Activated CD4-positive, alpha-beta T cell treated with anti-CD3 and anti-CD28 coated beads, Interleukin-2, amount 50 U/mL, for 48 hours (primary cell): ENCODE data around the gene KLHDC4.
"Not testable (repeated sequence)": the region's sequence is repeated elsewhere in the genome, so short reads cannot be mapped to it uniquely, and the experiment has no call there.

Source experiments
- DNase-seq, 2 experiments: peaks; one replicate each; pipeline ENCODE4 v3.0.0-alpha.2; 2020

The KLHDC4 gene

DNA sequence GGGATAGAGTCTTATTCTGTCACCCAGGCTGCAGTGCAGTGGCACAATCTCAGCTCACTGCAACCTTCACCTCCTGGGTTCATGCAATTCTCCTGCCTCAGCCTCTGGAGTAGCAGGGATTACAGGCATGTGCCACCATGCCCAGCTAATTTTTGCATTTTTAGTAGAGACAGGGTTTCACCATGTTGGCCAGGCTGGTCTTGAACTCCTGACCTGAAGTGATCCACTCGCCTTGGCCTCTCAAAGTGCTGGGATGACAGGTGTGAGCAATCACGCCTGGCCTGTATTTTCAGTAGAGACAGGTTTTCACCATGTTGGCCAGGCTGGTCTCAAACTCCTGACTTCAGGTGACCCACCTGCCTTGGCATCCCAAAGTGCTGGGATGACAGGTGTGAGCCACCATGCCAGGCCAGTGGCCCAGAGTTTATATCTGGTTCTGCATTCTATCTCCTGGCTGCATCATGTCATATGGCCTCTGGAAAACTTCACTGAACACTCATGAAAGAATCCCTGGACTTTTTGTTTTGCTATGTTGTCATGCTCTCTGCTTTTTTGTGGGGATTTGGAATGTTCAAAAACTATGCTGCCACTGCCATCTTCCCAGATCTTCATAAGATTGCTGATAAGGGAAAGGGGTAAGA is 21.8 kb upstream of the KLHDC4 start:
- DNase-seq = not testable (repeated sequence)

DNA sequence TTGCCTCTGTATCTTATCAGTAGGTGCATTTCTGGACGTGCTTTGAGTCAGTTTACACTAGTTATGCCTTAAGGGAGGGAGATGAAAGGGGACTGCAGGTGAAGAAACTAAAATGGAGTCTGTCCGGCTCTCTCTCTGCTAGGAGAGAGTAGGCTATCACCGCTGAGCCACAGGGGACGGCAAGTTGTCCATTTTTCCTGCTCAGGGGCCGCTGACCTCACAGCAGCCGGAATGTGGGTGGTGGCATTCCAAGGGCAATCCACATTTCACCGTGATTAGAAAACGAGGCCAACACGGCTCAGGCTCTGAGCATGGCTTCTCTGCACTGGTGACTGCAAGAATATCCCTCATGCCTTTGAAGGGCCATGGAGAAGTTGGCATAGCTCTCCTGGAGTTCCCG is 19.0 kb upstream of the KLHDC4 start:
- DNase-seq = no peak

DNA sequence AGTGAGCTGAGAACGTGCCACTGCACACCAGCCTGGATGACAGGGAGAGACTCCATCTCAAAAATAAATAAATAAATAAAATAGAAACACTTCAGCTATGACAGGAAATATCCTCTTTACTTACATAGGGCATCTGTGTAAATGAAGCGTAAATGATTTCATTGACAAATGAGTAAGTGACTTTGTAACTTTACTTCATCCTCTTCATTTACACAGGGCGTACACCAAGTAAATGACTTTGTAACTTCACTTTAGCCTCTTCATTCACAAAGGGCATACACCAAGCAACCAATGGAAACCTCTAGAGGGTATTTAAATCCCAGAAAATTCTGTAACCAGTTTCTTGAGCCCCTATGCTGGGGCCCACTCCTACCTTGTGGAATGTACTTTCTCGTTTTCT is 16.2 kb upstream of the KLHDC4 start:
- no peak for DNase-seq

DNA sequence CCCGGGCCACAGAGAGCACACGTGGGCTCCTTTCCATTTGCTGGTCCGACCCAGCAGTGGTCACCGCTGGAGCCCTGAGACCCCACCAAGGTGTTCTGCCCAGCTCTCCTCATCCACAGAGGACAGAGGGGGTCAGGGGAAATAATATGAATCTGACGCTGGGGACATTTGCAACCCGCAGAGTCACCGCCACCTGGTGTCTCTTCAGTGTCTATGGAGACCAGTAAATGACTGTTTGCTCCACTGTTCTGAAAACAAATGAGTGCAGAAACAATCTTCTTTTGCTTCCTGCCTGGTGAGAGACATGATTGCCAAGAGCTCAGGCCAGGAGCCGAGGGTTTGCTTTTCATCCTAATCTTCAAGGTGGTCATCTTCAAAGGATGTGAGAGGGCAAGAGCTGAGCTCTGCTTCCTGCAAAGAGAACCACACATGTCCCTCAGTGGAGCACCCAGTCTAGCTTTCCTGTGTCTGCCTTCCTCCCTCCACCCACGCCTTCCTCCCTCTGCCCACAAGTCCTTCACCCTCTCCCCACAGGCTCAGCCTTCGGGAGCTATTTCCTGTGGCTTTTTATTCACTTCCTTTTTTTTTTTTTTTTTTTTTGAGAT is 14.7 kb upstream of the KLHDC4 start:
- peak; percentile 72 to 82 for DNase-seq

DNA sequence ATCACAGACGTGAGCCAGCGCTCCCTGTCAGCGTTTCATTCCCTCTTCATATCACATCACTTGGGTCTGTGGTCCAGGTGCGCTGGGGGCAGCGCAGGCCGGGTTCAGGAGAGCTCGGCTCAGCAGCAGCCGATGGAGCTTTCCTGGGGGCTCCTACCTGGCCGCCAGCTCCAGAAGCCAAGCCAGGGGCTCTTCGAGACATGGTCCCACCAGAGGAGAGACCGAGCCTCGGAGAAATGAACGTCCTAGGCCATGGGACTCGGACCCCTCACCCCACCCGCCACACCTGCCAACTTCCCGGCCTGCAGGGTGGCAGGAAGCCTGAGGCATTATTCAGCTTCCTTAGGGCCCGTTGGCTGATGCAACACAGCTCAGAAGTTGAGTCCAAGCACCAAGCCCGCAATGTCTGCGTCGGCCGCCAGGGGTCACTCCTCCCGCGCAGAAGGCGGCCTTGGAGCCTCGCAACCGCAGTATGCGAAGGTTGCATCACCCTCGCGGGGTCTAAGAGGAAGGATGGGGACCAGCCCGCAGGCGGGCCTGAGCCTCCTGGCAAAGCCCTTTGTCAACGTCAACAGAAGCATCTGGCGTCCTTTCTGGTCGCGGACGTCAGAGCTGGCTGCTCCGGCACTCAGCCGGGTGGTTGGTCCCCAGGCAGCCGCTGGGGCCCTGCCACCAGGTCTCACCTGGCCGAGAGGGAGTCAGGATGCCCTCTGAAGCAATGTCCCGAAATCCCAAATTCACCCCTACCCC is 13.2 kb upstream of the KLHDC4 start:
- DNase-seq = peak; percentile 97

DNA sequence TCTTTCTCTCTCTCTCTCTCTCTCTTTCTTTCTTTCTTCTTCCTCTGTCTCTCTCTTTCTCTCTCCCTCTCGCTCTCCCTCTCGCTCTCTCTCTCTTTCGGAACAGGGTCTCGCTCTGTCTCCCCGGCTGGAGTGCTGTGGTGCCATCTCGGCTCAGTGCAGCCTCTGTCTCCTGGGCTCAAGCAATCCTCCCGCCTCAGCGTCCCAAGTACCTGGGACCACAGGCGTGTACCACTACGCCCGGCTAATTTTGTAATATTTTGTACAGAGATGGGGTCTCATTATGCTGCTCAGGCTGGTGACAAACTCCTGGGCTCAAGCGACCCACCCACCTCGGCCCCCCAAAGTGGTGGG is 12.7 kb upstream of the KLHDC4 start:
- peak in 1 of 2 experiments; percentile 40 for DNase-seq

DNA sequence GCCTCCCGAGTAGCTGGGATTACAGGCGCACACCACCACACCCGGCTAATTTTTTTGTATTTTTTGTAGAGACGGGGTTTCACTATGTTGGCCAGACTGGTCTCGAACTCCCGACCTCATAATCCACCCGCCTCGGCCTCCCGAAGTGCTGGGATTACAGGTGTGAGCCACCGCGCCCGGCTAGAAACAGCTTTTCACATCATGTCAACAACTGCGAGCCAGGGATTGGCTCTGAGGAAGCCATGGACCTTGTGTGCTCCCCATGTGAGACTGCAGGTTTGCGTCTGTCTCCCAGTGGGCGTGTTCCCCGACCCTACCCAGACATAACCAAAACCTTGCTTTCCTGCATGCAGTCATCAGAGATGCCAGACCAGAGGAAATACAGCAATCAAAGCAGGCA is 8.1 kb upstream of the KLHDC4 start:
- not testable (repeated sequence) for DNase-seq

DNA sequence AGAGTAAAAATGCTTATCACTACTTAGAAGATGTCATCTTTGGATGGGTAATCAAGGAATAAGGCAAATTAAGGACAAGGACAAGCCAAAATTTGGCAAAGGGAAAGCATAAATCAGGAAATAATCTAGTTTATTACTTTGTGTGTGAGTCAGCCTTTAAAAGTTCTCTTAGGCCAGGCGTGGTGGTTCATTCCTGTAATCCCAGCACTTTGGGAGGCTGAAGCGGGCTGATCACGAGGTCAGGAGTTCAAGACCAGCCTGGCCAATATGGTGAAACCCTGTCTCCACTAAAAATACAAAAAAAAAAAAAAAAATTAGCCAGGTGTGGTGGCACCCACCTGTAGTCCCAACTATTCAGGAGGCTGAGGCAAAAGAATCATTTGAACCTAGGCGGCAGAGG is 1.7 kb upstream of the KLHDC4 start:
- not testable (repeated sequence) for DNase-seq

DNA sequence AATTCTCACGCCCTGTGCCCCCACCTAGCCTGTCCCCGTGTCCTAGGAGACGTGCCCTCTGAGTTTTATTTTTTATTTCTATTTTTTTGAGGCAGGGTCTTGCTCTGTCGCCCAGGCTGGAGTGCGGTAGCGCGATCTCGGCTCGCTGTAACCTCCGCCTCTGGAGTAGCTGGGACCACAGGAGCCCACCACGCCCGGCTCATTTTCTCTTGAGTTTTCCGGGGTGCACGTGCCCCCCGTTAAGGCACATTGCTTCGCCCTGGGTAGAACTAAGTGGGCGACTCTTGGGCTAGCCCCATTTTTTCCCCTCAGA is 655 bp upstream of the KLHDC4 start:
- no peak for DNase-seq

DNA sequence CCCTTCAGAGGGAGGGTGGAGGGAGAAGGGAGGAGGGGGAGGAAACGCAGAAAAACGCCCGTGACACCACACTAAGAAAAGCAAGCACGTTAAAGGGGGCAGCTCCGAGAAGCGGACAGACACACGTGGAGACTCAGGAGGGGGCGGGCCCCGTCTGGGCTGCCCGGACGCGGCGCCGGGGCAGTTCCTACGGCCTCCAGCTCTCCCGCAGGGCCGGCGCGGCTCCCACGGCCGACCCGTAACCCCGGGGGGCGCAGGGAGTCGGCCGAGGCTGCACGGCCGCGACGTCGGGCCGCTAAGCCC is 362 bp downstream of the KLHDC4 start:
- DNase-seq = peak; percentile 19 to 38

DNA sequence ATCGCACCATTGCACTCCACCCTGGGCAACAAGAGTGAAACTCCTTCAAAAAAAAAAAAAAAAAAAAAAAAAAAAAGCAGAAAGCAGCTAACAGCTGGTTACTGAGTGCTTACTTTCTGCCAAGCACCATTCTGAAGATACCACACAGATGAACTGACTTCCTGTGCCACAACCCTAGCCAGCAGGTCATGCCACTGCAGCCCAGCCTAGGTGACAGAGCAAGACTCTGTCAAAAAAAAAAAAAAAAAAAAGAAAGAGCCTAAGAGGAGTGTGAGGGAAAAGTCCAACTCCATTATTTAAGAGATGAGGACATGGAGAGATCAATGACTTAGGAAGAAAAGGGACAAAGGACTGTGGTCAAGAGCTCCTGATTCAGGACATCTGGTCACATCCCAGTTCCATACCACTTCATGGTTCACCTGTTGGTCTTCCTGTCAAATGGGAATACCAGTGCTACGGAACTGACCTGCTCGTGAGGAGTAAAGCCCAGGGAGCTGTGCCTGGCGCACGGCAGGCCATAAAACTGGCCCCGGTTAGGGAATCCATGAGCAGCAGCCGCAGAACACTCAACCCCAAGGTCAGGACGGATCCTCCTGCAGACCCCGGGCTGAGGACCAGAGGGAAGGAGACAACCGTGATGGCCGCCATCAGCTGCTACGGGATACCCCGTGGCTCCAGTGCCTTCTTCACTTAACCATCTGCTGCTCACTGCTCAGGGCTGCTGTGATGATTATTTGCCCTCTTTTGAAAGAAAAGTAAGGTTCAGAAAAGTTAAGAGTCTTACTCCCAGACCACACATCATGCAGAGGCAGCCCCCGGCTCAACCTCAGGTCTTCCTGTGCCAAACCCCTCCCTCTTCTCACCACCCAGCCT is 950 bp downstream of the KLHDC4 start:
- DNase-seq = no peak

DNA sequence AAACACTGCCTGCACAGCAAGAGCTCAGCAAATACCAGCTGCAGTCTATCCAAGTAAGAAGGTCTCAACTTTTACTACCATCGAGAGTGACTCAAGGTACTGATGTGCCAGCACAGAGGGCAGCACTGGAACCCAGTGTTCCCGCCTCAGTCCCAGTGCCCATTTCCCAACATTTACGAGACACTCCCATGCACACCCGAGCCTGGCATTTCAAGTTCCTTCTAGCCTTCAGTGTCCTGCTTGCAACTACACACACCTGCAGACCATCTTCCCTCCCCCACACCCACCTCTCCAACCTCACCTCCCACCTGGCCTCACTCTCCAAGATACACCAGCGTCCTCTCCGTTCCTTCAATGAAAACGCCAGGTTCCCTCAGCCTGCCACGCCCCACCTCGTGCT is 3.2 kb downstream of the KLHDC4 start:
- no peak for DNase-seq

DNA sequence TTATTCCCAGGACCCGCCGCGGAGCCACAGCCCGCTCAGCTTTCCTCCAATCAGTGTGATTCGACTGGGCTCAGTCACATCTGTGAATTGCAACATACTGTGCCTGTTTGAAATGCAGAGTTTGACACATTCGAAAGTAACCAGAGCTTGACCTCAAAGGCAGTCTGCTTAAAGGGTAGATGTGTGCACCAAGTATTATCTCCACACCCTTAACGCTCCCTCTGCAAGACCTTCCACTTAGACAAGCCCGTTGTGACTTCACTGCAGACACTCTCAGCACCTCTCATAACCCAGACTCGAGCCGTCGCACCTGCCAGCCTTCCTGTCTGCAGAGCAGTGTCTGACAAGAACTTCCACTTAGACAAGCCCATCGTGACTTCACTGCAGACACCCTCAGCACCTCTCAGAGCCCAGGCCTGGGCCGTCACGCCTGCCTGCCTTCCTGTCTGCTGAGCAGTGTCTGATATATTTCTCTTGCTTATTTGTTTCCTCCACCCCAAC is 3.7 kb downstream of the KLHDC4 start:
- DNase-seq = no peak

DNA sequence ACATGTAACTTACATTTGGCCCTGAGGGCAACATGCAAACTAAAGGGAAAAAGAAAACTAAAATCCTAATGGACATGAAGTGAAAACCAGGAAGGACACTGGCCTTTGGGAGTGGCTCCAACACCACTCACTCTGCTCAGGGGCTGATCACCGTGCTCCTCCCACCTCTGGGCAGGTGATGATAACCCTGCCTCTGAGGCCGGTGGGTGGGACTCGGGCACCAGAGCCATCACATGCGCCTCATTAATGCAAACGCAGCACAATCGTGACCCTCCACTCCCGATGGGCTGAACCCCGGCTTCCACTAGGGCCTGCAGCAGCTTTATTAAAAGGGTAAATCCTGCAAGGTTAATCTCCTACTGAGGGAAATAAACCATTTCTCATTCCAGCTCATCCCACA is 4.7 kb downstream of the KLHDC4 start:
- DNase-seq = no peak

DNA sequence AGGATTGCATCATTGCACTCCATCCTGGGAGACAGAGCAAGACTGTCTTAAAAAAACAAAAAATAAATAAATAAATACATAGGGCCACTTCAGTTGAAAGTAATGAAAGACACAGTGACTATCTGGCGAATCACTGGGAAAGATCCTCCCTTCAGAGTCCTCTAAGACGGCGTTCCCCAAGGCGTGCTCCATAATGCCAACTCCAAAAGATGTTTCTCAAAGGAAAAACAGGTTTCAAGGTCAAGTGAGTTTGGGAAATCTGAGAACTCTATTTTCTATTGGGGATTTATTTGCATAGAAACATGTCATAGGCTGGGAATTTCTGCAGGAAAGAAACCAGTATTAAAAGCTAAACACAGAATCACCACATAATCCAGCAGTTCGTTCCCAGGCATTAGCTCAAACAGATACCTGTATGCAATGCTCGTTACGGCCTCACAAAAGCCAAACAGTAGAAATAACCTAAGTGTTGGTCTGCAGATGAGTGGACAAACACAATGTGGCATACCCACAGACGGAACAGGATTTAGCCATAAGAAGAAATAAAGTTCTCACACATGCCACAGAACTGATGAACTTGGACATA is 7.9 kb downstream of the KLHDC4 start:
- no peak for DNase-seq

DNA sequence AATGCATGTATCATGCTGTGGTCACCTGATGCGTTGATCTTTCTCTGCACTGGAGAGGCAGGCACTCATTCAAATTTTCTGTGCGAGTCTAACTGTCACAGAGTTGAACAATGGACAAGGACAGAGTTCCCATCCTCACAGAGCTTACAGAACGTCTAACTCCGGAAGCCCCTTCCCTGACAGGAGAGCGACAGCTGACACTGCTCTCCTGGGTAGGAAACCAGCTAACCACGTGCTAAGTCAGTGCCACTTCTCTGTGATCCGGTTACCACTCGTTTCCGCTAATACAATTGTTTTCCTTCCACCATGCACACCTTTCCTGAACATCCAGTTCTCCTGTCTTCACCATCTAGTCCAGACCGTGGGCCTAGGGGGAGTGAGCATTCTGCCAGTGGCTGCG is 11.3 kb downstream of the KLHDC4 start:
- no peak for DNase-seq

DNA sequence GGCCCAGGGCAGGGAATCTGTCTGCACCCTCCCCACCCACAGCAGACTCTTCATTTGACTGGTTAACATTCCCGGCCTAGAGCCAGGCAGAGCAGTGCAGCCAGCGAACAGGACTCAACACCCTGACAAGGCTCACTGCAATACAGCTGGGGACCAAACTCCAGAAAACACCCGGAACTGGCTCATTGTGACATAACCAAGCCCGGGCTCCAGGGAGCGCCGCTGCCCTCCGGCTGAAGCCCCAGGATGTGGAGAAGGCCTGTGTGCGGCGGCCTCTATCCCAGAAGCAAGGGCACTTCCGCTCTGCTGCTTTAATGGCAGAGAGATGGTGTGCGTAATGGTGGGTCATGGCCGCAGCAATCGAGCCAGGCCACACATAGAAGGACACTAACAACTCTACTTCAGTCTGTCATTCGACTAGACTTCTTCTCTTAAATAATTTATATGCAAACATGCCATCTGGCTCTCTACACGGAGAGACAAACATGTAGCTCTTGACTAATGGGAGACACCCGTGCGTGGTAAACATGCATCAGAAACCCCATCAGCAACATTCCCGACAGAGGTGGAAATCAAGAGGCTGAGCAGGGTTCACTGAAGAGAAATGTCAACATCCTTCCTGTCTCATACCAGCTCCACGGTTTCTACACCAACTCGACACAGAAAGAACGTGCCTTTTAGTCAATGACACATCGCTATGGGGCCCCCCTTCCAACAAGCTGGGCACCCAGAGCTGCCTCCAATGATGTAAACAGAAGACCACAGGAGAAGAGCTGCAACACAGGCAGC is 18.0 kb downstream of the KLHDC4 start:
- no peak for DNase-seq

DNA sequence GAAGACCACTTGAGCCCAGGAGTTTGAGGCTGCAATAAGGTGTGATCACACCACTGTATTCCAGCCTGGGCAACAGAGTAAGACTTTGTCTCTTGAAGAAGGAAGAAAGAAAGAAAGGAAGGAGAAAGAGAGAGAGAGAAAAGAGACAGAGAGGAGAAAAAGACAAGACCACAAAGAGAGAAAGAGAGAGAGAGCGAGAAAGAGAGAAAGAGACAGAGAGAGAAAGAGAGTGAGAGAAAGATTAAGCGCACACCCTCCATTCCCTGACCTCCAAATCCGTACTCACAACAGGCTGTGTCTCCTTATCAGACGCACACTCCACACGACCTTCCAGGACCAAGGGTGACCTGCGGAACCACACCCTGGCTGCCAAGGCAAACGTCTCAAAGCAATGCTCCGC is 19.6 kb downstream of the KLHDC4 start:
- no peak for DNase-seq

DNA sequence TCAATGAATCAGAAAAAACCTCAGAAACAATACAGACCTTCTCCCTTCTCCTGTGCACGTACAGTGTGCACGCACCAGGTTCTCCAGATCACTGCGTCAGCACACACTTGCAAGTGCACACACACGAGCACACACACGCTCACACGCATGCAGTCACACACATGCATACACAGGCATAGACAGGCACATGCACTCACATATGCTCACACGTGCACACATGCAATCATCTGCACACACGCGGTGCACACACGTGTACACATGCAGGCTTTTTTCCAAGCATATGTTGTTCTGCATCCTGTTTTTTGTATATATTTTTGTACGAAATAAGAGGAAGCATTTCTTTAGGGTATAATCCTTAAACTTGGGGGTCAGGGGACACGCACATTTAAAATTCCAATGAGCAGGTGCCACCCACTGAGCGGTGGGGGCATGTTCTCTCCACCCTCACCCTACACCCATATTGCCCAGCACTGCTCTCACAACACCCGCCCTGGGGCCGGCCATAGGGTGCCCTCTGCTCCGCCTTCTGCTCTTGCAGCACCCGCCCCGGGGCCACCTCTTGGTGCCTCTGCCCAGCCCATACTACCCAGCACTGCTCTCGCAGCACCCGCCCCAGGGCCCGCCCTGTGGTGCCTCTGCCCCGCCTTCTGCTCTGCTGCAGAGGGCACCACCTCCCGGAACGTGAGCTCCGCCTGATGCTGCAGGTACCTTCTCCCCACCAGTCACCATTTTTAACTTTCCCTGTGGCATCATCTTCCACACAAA is 20.9 kb downstream of the KLHDC4 start:
- DNase-seq = no peak

DNA sequence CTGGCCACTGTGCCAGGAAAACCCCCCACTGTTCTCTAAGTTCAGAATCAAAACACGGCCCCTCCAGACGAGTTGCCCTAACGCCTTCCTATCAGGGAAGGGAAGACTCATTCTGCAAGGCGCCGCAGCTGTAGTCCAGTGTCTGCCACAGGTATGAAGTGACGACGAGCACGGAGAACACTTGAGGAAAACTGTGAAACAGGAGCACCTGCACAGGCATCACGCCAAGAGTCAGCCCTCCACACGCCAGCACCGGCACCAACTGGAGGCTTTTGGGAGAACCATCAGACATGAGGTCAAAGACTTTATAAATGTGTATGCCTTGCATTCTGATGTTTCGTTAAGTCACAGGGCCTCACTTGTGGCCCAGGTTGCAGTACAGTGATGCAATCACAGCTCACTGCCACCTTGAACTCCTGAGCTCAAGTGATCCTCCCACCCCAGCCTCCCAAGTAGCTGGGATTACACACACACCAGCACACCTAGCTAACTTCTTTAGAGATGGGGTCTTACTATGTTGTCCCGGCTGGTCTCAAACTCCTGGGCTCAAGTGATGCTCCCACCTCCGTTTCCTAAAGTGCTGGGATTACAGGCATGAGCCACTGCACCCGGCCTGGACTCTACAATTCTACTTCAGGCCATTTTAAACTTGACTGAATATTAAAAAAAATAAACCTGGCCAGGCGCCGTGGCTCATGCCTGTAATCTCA is 22.9 kb downstream of the KLHDC4 start:
- no peak for DNase-seq
